ENCODE data around the gene NHLRC2. TPM values are rescaled to one million over a fixed set of nuclear protein-coding genes. Genes with fewer than 3 reads are reported as not detected.

NHLRC2 gene
- 20.9 and 22.0 TPM in 2 replicates for total RNA-seq

GRCh38 chr10:113854013-113854760 lies at the start of gene NHLRC2, which contains the start of gene DCLRE1A:
TSS of gene NHLRC2 (plus strand) at chr10:113854661. CDS start at chr10:113854873, 212 bp downstream.
TSS of gene DCLRE1A (minus strand) at chr10:113854082. CDS start at chr10:113853182, 900 bp downstream.

Small RNAs within 50 kb of the gene (small RNA-seq; reads per million reads assigned to genes)
- gene RF00560 = not detected

Other genes with a start within 250 kb of the NHLRC2 start
- gene NRAP, start 190.6 kb upstream of the NHLRC2 start, total RNA-seq = not detected in 2 replicates
- gene CASP7, start 174.7 kb upstream of the NHLRC2 start, total RNA-seq = 40.2 and 53.9 TPM in 2 replicates
- gene PLEKHS1, start 103.0 kb upstream of the NHLRC2 start, total RNA-seq = under 0.01 TPM in 1 of 2 replicates, not detected in the other
- gene DCLRE1A, start 579 bp upstream of the NHLRC2 start, total RNA-seq = 4.9 and 6.1 TPM in 2 replicates
- 3.0 and 12.4 TPM in 2 replicates for gene ADRB1, start 189.2 kb downstream of the NHLRC2 start, total RNA-seq